GM15510 (cell line): Measurements from ENCODE around the gene RNF213.

ENCODE experiments used
- POLR2A ChIP-seq: IDR thresholded peaks from 3 replicates; pipeline ENCODE4 v1.6.1; 2011; ENCODE audit warnings: borderline replicate concordance; ENCODE audit not compliant: insufficient read length; ENCODE audit errors: extremely low read depth

The RNF213 gene

GRCh38 chr17:80260791-80261158, at the start of gene RNF213:
Gene RNF213 (plus strand): TSS chr17:80260852. CDS start chr17:80263682, 2,830 bp downstream.
- peak; percentile 80 for TF ChIP-seq POLR2A

DNA sequence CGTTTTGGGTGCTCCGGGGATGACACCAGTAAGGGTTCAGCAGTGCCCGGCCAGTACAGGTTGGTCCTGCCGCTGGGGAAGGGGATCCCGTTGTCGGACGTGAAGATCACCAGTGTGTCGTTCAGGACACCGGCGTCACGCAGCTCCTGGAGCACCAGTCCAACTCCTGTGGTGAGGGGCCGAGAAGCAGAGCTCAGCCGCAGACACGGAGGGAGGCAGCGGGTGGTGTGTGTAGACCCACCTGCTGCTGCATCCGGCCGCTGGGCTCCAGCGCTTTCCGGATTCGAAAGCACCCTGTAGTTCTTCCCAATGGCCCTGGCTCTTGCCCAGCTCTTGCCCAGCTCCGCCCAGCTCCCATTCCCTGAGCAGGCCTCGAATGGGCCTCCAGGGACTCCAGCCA, 48.5 kb upstream of the RNF213 start:
- no peak for TF ChIP-seq POLR2A

DNA sequence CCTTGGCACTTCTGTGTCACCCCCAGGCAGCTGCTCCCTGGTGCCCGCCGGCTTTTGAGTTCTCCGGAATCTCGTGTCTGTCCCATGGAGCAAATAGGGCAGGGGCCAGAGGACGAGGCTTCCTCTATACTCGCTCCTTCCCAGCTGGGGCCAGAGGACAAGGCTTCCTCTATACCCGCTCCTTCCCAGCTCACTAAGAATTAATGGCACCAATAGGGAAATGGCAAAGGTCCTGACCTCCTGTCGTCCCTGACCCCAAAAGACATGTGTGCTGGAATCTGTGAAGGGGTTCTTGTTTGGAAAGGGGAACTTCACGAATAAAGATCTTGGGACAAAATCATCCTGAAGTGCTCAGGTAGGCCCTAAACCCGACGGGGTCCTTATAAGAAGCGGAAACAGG, 48.1 kb upstream of the RNF213 start:
- no peak for TF ChIP-seq POLR2A

DNA sequence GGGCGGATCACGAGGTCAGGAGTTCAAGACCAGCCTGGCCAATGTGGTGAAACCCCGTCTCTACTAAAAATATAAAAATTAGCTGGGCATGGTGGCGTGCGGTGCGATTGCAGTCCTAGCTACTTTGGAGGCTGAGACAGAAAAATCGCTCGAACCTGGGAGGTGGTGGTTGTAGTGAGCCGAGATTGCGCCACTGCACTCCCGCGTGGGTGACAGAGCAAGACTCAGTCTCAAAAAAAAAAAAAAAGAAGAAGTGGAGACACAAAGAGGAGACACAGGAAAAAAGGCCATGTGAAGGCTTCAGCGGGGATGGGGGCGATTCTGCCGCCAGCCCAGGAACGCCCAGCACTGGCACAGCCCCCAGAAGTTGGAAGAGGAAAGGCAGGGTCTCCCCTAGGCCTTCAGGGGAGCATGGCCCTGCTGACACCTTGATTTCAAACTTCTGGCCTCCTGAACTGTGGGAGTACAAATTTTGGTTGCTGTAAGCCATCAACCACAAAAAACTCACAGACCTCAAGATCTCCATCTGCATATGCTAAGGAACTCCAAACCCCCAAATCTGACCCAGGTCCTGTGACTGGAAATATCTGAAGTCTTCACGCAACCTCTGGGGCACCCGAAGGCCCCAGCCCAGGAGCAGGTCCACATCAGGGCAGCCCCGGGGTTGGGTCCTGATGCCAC, 47.5 kb upstream of the RNF213 start:
- no peak for TF ChIP-seq POLR2A

- TF ChIP-seq POLR2A, result no peak
Observed at GRCh38 chr17:80213643-80213975, 47.0 kb upstream of the RNF213 start.

GRCh38 chr17:80214012-80214877, 46.4 kb upstream of the RNF213 start:
- TF ChIP-seq POLR2A, result no peak

GRCh38 chr17:80214878-80215210, 45.8 kb upstream of the RNF213 start:
- TF ChIP-seq POLR2A, result no peak

GRCh38 chr17:80216473-80217456, 43.9 kb upstream of the RNF213 start:
- TF ChIP-seq POLR2A, result no peak

DNA sequence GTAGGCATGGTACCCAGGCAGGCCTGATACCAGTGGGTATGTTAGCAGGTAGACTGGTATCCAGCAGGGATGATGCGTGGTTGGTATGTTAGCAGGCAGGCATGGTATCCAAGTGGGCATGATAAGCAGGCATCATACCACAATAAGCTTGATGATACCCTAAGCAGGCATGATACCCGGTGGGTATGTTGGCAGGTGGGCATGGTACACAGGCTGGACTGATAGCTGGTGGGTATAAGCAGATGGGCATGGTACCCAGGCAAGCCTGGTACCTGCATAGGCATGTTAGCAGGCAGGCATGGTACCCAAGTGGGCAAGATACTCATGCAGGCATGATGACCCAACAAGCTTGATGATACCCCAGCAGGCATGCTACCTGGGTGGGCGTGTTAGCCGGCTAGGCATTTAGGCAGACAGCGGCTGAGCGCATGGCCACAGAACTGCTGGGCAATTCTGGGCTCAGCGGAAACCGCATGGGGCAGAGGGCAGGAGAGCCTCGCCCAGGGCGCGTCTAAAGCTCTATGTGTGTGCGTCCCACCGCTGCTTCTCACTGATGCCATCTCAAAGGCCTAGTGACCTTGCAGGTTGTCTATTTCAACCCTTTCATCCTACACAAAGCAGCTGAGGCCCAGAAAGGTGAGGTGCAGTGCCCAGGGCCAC, 42.8 kb upstream of the RNF213 start:
- no peak for TF ChIP-seq POLR2A

DNA sequence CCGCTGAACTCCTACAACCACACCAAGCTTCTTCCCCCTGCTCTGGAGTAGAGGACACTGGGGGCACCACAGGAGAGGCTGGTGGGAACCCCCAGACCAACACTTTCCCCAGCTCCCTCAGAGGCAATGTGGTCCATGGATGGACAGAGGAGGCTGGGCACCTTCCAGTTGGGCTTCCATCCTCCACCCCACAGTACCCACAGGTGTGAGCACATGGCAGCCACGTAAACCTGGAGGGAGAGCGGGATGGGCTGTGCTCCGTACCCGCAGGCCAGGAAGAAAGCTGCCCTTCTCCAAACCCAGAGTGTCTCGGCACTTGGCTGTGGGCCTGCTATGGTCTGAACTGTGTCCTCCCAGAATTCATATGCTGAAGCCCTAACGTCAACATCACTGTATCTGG, 42.3 kb upstream of the RNF213 start:
- TF ChIP-seq POLR2A, result no peak

DNA sequence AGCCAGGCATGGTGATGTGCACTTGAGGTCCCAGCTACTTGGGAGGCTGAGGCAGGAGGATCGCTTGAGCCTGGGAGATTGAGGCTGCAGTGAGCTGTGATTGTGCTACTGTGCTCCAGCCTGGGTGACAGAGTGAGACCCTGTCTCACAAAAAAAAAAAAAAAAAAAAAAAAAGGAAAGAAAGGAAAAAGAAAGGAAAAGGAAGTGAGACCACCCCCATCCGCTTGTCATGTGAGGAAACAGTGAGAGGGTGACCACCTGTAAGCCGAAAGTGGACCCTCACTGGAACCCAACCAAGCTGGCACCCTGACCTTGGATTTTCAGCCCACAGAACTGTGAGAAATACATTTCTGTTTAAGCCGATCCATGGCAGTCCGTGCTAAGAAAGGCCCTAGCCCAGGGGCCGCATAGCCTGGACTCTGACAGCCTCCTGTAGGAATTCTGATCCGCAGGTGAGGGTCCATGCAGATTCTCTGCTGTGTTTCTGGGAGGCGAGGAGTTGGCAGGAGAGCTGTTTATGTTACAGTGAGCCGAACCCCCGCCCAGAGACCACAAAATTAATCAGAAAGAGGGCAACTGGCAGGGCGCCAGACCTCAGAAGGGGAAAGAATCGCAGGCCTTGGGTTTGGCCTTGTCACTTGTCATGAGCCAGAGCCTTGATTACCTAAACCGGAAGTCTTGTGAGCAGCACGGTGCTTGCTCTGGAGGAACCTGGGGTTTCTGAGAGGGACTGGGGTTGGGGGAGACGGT, 41.5 kb upstream of the RNF213 start:
- no peak for TF ChIP-seq POLR2A

- TF ChIP-seq POLR2A, result no peak
Observed at GRCh38 chr17:80219763-80220053, 40.9 kb upstream of the RNF213 start.

DNA sequence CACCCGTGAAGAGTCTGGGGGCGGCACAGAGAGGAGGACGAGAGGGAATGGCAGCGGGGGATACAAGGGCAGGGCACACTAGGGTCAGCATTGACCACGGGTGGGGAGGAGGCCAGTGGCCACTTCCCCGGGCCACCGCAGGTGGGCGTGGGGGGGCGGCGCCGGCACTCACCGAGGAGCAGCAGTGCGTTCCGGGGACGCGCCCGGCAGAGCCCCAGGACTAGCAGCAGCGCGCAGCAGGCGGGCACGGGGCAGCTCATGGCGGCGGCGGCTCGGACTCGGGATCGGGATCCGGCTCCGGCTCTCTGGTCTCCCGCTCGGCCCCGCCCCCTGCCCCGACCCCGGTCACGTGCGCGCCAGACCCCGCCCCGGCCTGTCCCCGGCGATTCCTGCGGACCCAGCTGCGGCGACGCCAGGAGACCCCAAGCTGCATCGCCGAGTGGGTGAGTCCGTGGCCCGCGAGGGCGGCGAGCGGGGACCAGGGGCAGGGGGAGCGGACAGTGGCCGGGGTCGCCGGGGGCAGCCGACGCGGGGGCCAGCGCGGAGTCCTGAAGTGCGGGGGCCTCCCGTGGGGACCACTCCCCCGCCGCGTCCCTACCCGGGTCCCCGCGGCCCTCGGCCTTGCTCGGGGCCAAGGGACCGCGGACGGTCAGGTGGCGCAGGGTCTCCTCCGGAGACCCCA, 40.5 kb upstream of the RNF213 start, which contains the start of the genes SGSH and SLC26A11:
Gene SGSH (minus strand): TSS at position 280 of the 682 bp plus-strand sequence. CDS start 20 bp downstream, at position 260.
Gene SLC26A11 (plus strand): TSS at position 374 of the 682 bp plus-strand sequence. CDS start 1,134 bp downstream, outside the sequence.
- peak; percentile 52 for TF ChIP-seq POLR2A
